ENCODE results near the gene GSE1.

Gene GSE1

GRCh38 chr16:85566561-85567100 lies 46.5 kb upstream of the GSE1 start:
- TF ChIP-seq CTCF (IDR thresholded peaks at IDR 0.05; ENCODE audit: low read depth, low read length) = peak; percentile 23
- no peak overlapping the region for H3K4me3 ChIP-seq (ENCODE audit: low read depth, low read length)
- no peak for DNase-seq (ENCODE audit: low read depth, low spot score)
- in situ Hi-C loops (cut with HindIII; ENCODE audit: low sequenced_read_pairs) = no loop called here

- DNase-seq (ENCODE audit: low read depth, low spot score) = no peak
- in situ Hi-C loops (cut with HindIII; ENCODE audit: low sequenced_read_pairs) = no loop called here
- no peak for TF ChIP-seq CTCF (IDR thresholded peaks at IDR 0.05; ENCODE audit: low read depth, low read length)
- H3K4me3 ChIP-seq (ENCODE audit: low read depth, low read length) = no peak overlapping the region
Observed at GRCh38 chr16:85567101-85567866, 45.8 kb upstream of the GSE1 start.

GRCh38 chr16:85567935-85568334 lies 45.2 kb upstream of the GSE1 start:
- in situ Hi-C loops (cut with HindIII; ENCODE audit: low sequenced_read_pairs) = no loop called here
- H3K4me3 ChIP-seq (ENCODE audit: low read depth, low read length) = no peak overlapping the region
- no peak for TF ChIP-seq CTCF (IDR thresholded peaks at IDR 0.05; ENCODE audit: low read depth, low read length)
- no peak for DNase-seq (ENCODE audit: low read depth, low spot score)

- in situ Hi-C loops (cut with HindIII; ENCODE audit: low sequenced_read_pairs) = no loop called here
- TF ChIP-seq CTCF (IDR thresholded peaks at IDR 0.05; ENCODE audit: low read depth, low read length) = no peak
- DNase-seq (ENCODE audit: low read depth, low spot score) = no peak
- no peak overlapping the region for H3K4me3 ChIP-seq (ENCODE audit: low read depth, low read length)
Observed at GRCh38 chr16:85568519-85568918, 44.6 kb upstream of the GSE1 start.

GRCh38 chr16:85569039-85569614 lies 44.0 kb upstream of the GSE1 start:
- no peak for TF ChIP-seq CTCF (IDR thresholded peaks at IDR 0.05; ENCODE audit: low read depth, low read length)
- H3K4me3 ChIP-seq (ENCODE audit: low read depth, low read length) = no peak overlapping the region
- no peak for DNase-seq (ENCODE audit: low read depth, low spot score)
- in situ Hi-C loops (cut with HindIII; ENCODE audit: low sequenced_read_pairs) = no loop called here

GRCh38 chr16:85569615-85570212 lies 43.4 kb upstream of the GSE1 start:
- in situ Hi-C loops (cut with HindIII; ENCODE audit: low sequenced_read_pairs) = no loop called here
- no peak overlapping the region for H3K4me3 ChIP-seq (ENCODE audit: low read depth, low read length)
- peak; percentile 90 for DNase-seq (ENCODE audit: low read depth, low spot score)
- no peak for TF ChIP-seq CTCF (IDR thresholded peaks at IDR 0.05; ENCODE audit: low read depth, low read length)

Data from astrocyte of the spinal cord (primary cell).